HCT116 (cell line): Measurements from ENCODE around the gene THEMIS2.

Experiments
- CEBPB ChIP-seq: IDR thresholded peaks from 2 replicates; pipeline ENCODE4 v1.6.1; 2012; ENCODE audit warnings: low read depth
- POLR2A ChIP-seq: IDR thresholded peaks from 2 replicates; pipeline ENCODE4 v1.7.0; 2011; ENCODE audit warnings: borderline replicate concordance; ENCODE audit not compliant: insufficient read depth, insufficient read length; ENCODE audit errors: extremely low read depth

- TF ChIP-seq POLR2A (no peak), CEBPB (no peak)
These were observed 36.8 kb upstream of the THEMIS2 start for GRCh38 chr1:27835501-27835900.
